HepG2 (cell line): ENCODE measurements around the gene HSPA1L.

Experiments used
- MAZ ChIP-seq, 2 experiments: sonication (generic) in 1 of 2; formaldehyde crosslinking in 1 of 2; IDR thresholded peaks; 2 replicates each; pipeline versions ENCODE4 v1.5.0 to v1.6.1; 2012 to 2020; ENCODE audit warnings: low read depth in 2 of 2, mild to moderate bottlenecking in 2 of 2, borderline replicate concordance in 1 of 2, improper control_type of control experiment in 1 of 2, low read length in 1 of 2, missing genetic modification reagents in 1 of 2, moderate library complexity in 1 of 2
- MEIS1 ChIP-seq: sonication (generic); formaldehyde crosslinking; IDR thresholded peaks from 2 replicates; pipeline ENCODE4 v1.9.0; 2021; ENCODE audit warnings: mild to moderate bottlenecking, missing genetic modification reagents, moderate library complexity, borderline replicate concordance
- ZBTB33 ChIP-seq: sonication (generic); formaldehyde crosslinking; IDR thresholded peaks from 2 replicates; pipeline ENCODE4 v1.4.0; 2020; ENCODE audit warnings: missing genetic modification reagents

GRCh38 chr6:31805939-31806469, 9.1 kb downstream of the HSPA1L start:
- TF ChIP-seq MAZ (IDR thresholded peaks at IDR 0.05; ENCODE audit: borderline replicate concordance, low read depth, low read length) (no peak), MAZ (CRISPR knock-in tag; IDR thresholded peaks at IDR 0.05; ENCODE audit: low read depth) (no peak), MEIS1 (no peak; the same call in 1 of the 2 replicates), ZBTB33 (CRISPR knock-in tag) (no peak)
